ACC112 (cell line): ENCODE measurements around the gene NECAB2.

Experiments used
- H2AFZ ChIP-seq: fragments of 200-600 bp; sonication (generic); one replicate; pipeline ENCODE4 v1.6.0; 2017; ENCODE audit warnings: antibody characterized with exemption, low read length; ENCODE audit not compliant: unreplicated experiment
- H3K27ac ChIP-seq: fragments of 200-600 bp; sonication (generic); 2 replicates; pipeline ENCODE4 v1.5.1; 2014; ENCODE audit warnings: low read depth, mild to moderate bottlenecking, antibody characterized with exemption, low read length, moderate library complexity
- H3K27me3 ChIP-seq: fragments of 200-600 bp; sonication (generic); 2 replicates; pipeline ENCODE4 v1.6.1; 2014; ENCODE audit warnings: mild to moderate bottlenecking, antibody characterized with exemption, low read length, moderate library complexity, mixed read lengths; ENCODE audit not compliant: insufficient read depth
- H3K36me3 ChIP-seq: fragments of 200-600 bp; sonication (generic); 2 replicates; pipeline ENCODE4 v1.6.1; 2016; ENCODE audit warnings: mild to moderate bottlenecking, antibody characterized with exemption, low read length, moderate library complexity, mixed read lengths; ENCODE audit not compliant: insufficient read depth
- H3K4me1 ChIP-seq: fragments of 200-600 bp; sonication (generic); one replicate; pipeline ENCODE4 v1.6.1; 2016; ENCODE audit warnings: low read length, mixed read lengths; ENCODE audit not compliant: insufficient read depth, unreplicated experiment, control insufficient read depth
- H3K4me3 ChIP-seq: fragments of 200-600 bp; sonication (generic); 2 replicates; pipeline ENCODE4 v1.5.1; 2014; ENCODE audit warnings: mild to moderate bottlenecking, low read depth, low read length
- H3K79me2 ChIP-seq: fragments of 200-600 bp; sonication (generic); one replicate; pipeline ENCODE4 v1.6.0; 2016; ENCODE audit warnings: low read length; ENCODE audit not compliant: control insufficient read depth, unreplicated experiment, insufficient read depth

NECAB2 gene

DNA sequence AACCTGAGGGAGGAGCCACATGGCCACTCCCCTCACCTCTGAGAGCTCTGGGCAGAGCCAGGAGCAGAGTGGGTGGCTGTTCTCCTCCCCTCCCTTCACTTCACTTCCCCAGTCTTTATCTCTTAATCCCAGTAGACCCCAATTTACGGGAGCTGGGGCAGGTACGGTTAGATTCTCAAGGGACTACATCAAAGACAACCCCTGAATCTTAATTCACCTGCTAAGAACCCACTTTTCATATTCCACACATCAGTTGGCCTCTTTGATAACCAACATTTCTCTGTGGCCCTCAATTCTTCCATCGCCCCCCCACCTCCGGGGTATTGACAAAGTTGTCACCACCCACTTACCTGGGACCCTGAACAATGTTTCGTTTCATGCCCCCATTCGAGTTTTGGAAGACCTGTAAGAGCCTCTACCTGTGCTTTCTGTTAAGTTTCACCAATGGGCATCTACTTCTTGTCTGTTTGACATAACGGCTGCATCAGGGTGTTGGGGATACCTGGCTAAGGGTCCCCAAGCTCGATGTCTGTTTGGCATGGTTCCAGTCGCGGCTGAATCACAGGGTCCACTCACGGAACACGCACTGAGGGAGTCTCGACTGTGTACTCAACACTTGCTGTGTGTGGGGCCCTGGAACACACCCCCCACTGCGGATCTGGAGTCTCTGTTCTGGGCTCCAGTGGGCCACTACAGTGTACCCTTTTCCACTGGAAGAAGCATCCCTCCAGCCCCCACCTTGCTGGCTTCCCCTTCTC, 46.7 kb downstream of the NECAB2 start:
- Histone ChIP-seq H3K4me1 (no peaks in the 10 kb centered on the region), H3K4me3 (no peak overlapping the region), H2AFZ (no peak overlapping the region), H3K36me3 (no peaks in the 10 kb centered on the region), H3K79me2 (no peaks in the 10 kb centered on the region), H3K27ac (no peak overlapping the region), H3K27me3 (no peaks in the 10 kb centered on the region; the same call in 1 of the 2 replicates)

DNA sequence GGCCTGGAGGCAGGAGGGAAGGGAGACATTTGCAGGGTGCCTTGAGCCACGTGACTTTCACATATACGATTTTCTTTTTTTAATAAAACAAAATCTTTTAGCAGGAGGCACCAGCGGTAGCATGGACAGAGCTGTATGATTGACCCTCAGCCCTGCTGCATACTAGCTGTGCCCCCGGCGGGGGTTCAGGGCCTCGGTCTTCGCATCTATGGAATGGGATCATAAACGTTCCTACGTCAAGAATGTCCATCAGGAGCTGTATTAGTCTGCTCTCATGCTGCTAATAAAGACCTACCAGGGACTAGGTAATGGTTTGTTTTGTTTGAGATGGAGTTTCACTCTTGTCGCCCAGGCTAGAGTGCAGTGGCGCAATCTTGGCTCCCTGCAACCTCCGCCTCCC, 47.4 kb downstream of the NECAB2 start:
- Histone ChIP-seq H2AFZ (no peak overlapping the region), H3K27ac (no peak overlapping the region), H3K27me3 (no peaks in the 10 kb centered on the region; the same call in 1 of the 2 replicates), H3K4me1 (no peaks in the 10 kb centered on the region), H3K36me3 (no peaks in the 10 kb centered on the region), H3K79me2 (no peaks in the 10 kb centered on the region), H3K4me3 (no peak overlapping the region)

GRCh38 chr16:84016477-84016876, 48.4 kb downstream of the NECAB2 start:
- Histone ChIP-seq H3K27me3 (no peaks in the 10 kb centered on the region; the same call in 1 of the 2 replicates), H3K4me1 (no peaks in the 10 kb centered on the region), H3K27ac (no peak overlapping the region), H3K4me3 (no peak overlapping the region), H2AFZ (no peak overlapping the region), H3K36me3 (no peaks in the 10 kb centered on the region), H3K79me2 (no peaks in the 10 kb centered on the region)

- no peak overlapping the region for H3K4me3 ChIP-seq
- no peaks in the 10 kb centered on the region; the same call in 1 of the 2 replicates for H3K27me3 ChIP-seq
- no peaks in the 10 kb centered on the region for H3K36me3 ChIP-seq
- no peak overlapping the region for H3K27ac ChIP-seq
- no peaks in the 10 kb centered on the region for H3K4me1 ChIP-seq
- H2AFZ ChIP-seq, result no peak overlapping the region
- no peaks in the 10 kb centered on the region for H3K79me2 ChIP-seq
These were observed 50.7 kb downstream of the NECAB2 start for GRCh38 chr16:84018710-84019109.

- Histone ChIP-seq H2AFZ (no peak overlapping the region), H3K36me3 (no peaks in the 10 kb centered on the region), H3K4me3 (no peak overlapping the region), H3K79me2 (no peaks in the 10 kb centered on the region), H3K4me1 (peaks cover 3% of the 10 kb centered on the region), H3K27me3 (no peaks in the 10 kb centered on the region; the same call in 1 of the 2 replicates), H3K27ac (no peak overlapping the region)
These were observed 52.3 kb downstream of the NECAB2 start for GRCh38 chr16:84020353-84020752.

DNA sequence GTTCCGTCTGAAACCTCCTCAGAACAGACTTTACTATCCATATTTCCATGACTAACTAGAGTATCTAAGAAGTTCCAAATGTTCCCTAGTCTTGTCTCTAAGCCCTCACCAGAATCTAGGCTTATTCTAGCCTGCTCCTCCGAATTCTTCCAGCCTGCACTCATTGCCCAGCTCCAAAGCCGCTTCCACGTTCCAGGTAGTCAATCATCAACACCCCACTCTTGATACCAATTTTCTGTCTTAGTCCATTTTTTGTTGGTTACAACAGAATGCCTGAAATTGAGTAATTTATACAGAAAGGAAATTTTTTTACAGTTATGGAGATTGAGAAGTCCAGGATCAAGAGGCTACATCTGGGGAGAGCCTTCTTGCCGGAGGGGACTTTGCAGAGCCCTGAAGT, 53.4 kb downstream of the NECAB2 start:
- no peaks in the 10 kb centered on the region for H3K79me2 ChIP-seq
- H2AFZ ChIP-seq, result no peak overlapping the region
- no peak overlapping the region for H3K27ac ChIP-seq
- no peaks in the 10 kb centered on the region; the same call in 1 of the 2 replicates for H3K27me3 ChIP-seq
- H3K4me1 ChIP-seq, result peaks cover 3% of the 10 kb centered on the region
- no peak overlapping the region for H3K4me3 ChIP-seq
- H3K36me3 ChIP-seq, result no peaks in the 10 kb centered on the region

DNA sequence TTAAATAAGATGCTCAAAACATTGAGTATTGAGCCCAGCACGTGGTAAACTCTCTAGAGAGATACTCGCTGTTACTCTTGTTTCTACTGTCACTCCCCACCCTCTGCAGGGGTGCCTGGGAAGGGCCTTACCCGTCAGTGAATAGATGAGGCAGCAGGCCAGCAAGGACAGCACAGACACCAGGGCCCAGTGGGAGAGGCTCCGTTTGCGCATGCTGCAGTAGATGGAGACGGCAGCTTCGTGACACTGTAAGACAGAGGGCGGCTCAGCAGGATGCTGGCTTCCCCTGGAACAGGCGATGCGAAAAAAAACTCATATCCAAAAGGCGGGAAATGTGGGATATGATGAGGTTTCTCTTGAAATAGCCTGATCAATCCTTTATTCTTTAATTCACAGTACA, 54.6 kb downstream of the NECAB2 start:
- Histone ChIP-seq H2AFZ (no peak overlapping the region), H3K4me3 (no peak overlapping the region), H3K79me2 (no peaks in the 10 kb centered on the region), H3K27me3 (no peaks in the 10 kb centered on the region; the same call in 1 of the 2 replicates), H3K4me1 (peaks cover 3% of the 10 kb centered on the region), H3K27ac (no peak overlapping the region), H3K36me3 (no peaks in the 10 kb centered on the region)

DNA sequence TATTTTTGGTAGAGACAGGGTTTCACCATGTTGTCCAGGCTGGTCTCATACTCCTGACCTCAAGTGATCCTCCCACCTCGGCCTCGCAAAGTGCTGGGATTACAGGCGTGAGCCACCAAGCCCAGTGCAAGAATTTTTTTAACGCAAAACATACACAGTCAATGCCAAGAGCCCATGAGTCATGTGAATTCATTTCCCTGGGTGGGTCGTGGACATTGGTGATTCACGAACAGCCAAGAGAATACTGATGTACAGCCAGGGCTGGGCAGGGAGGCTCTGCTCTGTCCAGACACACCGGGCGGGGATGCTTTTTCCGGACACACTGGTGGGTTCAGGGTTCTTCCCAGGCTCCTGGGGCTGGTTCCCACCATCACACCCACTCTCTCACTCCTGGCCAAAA, 56.8 kb downstream of the NECAB2 start:
- Histone ChIP-seq H3K4me3 (no peak overlapping the region), H3K36me3 (no peaks in the 10 kb centered on the region), H3K27ac (no peak overlapping the region), H3K27me3 (no peaks in the 10 kb centered on the region; the same call in 1 of the 2 replicates), H3K79me2 (no peaks in the 10 kb centered on the region), H2AFZ (no peak overlapping the region), H3K4me1 (peaks cover 3% of the 10 kb centered on the region)

DNA sequence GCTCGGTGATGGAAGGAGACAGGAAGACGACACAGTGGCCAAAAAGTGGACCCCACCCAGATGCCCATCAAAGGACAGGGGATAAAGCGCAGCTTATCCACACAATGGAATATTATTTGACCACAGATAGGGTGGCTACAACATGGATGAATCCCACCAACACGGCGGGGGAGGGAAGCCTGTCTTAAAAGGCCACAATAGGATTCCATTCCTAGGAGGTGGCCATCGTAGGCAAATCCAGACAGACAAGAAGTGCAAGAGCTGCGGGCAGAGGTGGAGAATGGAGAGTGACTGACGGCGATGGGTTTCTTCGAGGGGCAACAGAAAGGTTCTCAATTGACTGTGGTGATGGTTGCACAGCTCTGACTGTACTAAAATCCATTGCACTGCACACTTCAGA, 58.6 kb downstream of the NECAB2 start:
- Histone ChIP-seq H3K79me2 (no peaks in the 10 kb centered on the region), H3K36me3 (no peaks in the 10 kb centered on the region), H3K27ac (no peak overlapping the region), H3K4me3 (no peak overlapping the region), H3K4me1 (peaks cover 3% of the 10 kb centered on the region), H2AFZ (no peak overlapping the region), H3K27me3 (no peaks in the 10 kb centered on the region; the same call in 1 of the 2 replicates)

DNA sequence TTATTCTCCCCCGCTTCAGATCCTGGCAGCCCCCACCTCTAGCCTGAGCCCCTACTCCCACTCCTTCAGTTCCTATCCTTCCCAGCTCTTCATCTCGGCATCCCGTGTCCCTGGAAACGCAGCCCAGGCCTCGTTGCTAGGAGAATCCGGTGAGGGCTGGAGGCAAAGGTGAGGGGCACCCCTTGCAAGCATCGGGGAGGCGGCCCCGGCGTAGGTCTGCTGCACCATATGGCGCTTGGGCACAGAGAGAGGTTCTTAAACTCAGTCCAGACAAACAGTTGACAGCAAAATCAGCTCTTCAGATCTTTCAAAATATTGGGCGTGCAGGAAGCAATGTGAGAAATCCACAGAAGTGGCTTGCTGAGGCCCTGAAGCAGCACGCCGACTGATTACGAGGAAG, 59.6 kb downstream of the NECAB2 start:
- Histone ChIP-seq H3K4me1 (peaks cover 3% of the 10 kb centered on the region), H3K4me3 (no peak overlapping the region), H3K27ac (no peak overlapping the region), H2AFZ (no peak overlapping the region), H3K27me3 (no peaks in the 10 kb centered on the region; the same call in 1 of the 2 replicates), H3K79me2 (no peaks in the 10 kb centered on the region), H3K36me3 (no peaks in the 10 kb centered on the region)
